SK-N-SH treated with all-trans-retinoic acid at 6 μM for 48 hours (cell line): ENCODE measurements around the gene FBXO8.

Source experiments
- ATAC-seq: fragments of 200-7000 bp; cut with Tn5 transposase; 3 replicates; pipeline ENCODE4 v1.9.1; 2020; ENCODE audit warnings: mild to moderate bottlenecking, moderate library complexity
- BACH2 ChIP-seq: fragments of 250-450 bp; sonication (Bioruptor Pico); IDR thresholded peaks from 2 replicates; pipeline ENCODE4 v1.9.0; 2021; ENCODE audit warnings: mild to moderate bottlenecking, borderline replicate concordance
- CREB5 ChIP-seq: fragments of 250-450 bp; sonication (Bioruptor Pico); IDR thresholded peaks from 2 replicates; pipeline ENCODE4 v1.5.1; 2020; ENCODE audit warnings: low read depth, mild to moderate bottlenecking, moderate library complexity
- CSDC2 ChIP-seq: fragments of 250-450 bp; sonication (Bioruptor Pico); IDR thresholded peaks from 2 replicates; pipeline ENCODE4 v1.5.0; 2020; ENCODE audit warnings: mild to moderate bottlenecking, moderate library complexity
- CSRNP3 ChIP-seq: fragments of 250-450 bp; sonication (Bioruptor Pico); IDR thresholded peaks from 2 replicates; pipeline ENCODE4 v1.5.1; 2021; ENCODE audit warnings: mild to moderate bottlenecking, moderate library complexity
- ESRRG ChIP-seq: fragments of 250-450 bp; sonication (Bioruptor Pico); IDR thresholded peaks from 2 replicates; pipeline ENCODE4 v1.6.1; 2021; ENCODE audit warnings: mild to moderate bottlenecking
- GLIS3 ChIP-seq: fragments of 250-450 bp; sonication (Bioruptor Pico); IDR thresholded peaks from 2 replicates; pipeline ENCODE4 v1.5.0; 2020; ENCODE audit warnings: mild to moderate bottlenecking, moderate library complexity
- ISL1 ChIP-seq: fragments of 250-450 bp; sonication (Bioruptor Pico); IDR thresholded peaks from 2 replicates; pipeline ENCODE4 v2.1.2; 2022; ENCODE audit warnings: mild to moderate bottlenecking, moderate library complexity
- OSR1 ChIP-seq: fragments of 250-450 bp; sonication (Bioruptor Pico); IDR thresholded peaks from 2 replicates; pipeline ENCODE4 v1.8.0; 2022; ENCODE audit warnings: moderate library complexity, mild to moderate bottlenecking, inconsistent platforms
- PATZ1 ChIP-seq: fragments of 250-450 bp; sonication (Bioruptor Pico); IDR thresholded peaks from 2 replicates; pipeline ENCODE4 v1.8.0; 2020; ENCODE audit warnings: mild to moderate bottlenecking, moderate library complexity, borderline replicate concordance
- POU6F1 ChIP-seq: fragments of 250-450 bp; sonication (Bioruptor Pico); IDR thresholded peaks from 2 replicates; pipeline ENCODE4 v1.8.0; 2021; ENCODE audit warnings: low read depth, mild to moderate bottlenecking, moderate library complexity, borderline replicate concordance
- PPARA ChIP-seq: fragments of 250-450 bp; sonication (Bioruptor Pico); IDR thresholded peaks from 2 replicates; pipeline ENCODE4 v1.5.0; 2020; ENCODE audit warnings: mild to moderate bottlenecking, borderline replicate concordance
- TCF4 ChIP-seq: fragments of 250-450 bp; sonication (Bioruptor Pico); IDR thresholded peaks from 2 replicates; pipeline ENCODE4 v1.8.0; 2021; ENCODE audit warnings: mild to moderate bottlenecking, moderate library complexity, borderline replicate concordance
- TOX ChIP-seq: fragments of 250-450 bp; sonication (Bioruptor Pico); IDR thresholded peaks from 2 replicates; pipeline ENCODE4 v1.8.0; 2021; ENCODE audit warnings: mild to moderate bottlenecking, moderate library complexity, borderline replicate concordance
- TSHZ2 ChIP-seq: fragments of 250-450 bp; sonication (Bioruptor Pico); IDR thresholded peaks from 2 replicates; pipeline ENCODE4 v1.5.0; 2020; ENCODE audit warnings: mild to moderate bottlenecking, moderate library complexity
- ZC3H10 ChIP-seq: fragments of 250-450 bp; sonication (Bioruptor Pico); IDR thresholded peaks from 2 replicates; pipeline ENCODE4 v1.5.1; 2021; ENCODE audit warnings: mild to moderate bottlenecking, moderate library complexity
- ZFP30 ChIP-seq: fragments of 450-650 bp; formaldehyde crosslinking; IDR thresholded peaks from 2 replicates; pipeline ENCODE4 v1.5.0; 2022; ENCODE audit warnings: mild to moderate bottlenecking, moderate library complexity
- ZNF565 ChIP-seq: fragments of 450-650 bp; formaldehyde crosslinking; conservative IDR thresholded peaks from 2 replicates; pipeline ENCODE4 v1.5.0; 2020; ENCODE audit warnings: low read depth, mild to moderate bottlenecking, moderate library complexity
- ZNF70 ChIP-seq: fragments of 450-650 bp; formaldehyde crosslinking; IDR thresholded peaks from 2 replicates; pipeline ENCODE4 v1.5.0; 2020; ENCODE audit warnings: mild to moderate bottlenecking, moderate library complexity
- ZNF8 ChIP-seq: fragments of 450-650 bp; formaldehyde crosslinking; IDR thresholded peaks from 2 replicates; pipeline ENCODE4 v1.5.0; 2020; ENCODE audit warnings: mild to moderate bottlenecking, moderate library complexity

Gene FBXO8

GRCh38 chr4:174281901-174282300 is 1.6 kb downstream of the FBXO8 start:
- no peak for TF ChIP-seq ZFP30 (CRISPR knock-in tag)
- no peak for ATAC-seq

- no peak for ATAC-seq
- TF ChIP-seq POU6F1 (CRISPR knock-in tag), result no peak
- TF ChIP-seq ISL1 (CRISPR knock-in tag), result no peak
- no peak for TF ChIP-seq CSDC2 (CRISPR knock-in tag)
- no peak for TF ChIP-seq PATZ1 (CRISPR knock-in tag)
- TF ChIP-seq OSR1 (CRISPR knock-in tag), result no peak
- no peak for TF ChIP-seq TOX
- TF ChIP-seq, all 23 proteins: peak for 0
Measured at GRCh38 chr4:174281182-174281737, 2.2 kb downstream of the FBXO8 start.

- no peak for ATAC-seq
- TF ChIP-seq CREB5 (CRISPR knock-in tag) (no peak), CSDC2 (CRISPR knock-in tag) (no peak), BACH2 (no peak), GLIS3 (CRISPR knock-in tag) (no peak), ZNF565 (CRISPR knock-in tag) (no peak), ZNF70 (CRISPR knock-in tag) (no peak), PATZ1 (CRISPR knock-in tag) (no peak), ZC3H10 (no peak), OSR1 (CRISPR knock-in tag) (no peak), ZNF8 (no peak), PPARA (CRISPR knock-in tag) (no peak), TOX (no peak)
- TF ChIP-seq, all 23 proteins: peak for 0
Measured at GRCh38 chr4:174279433-174280155, 3.9 kb downstream of the FBXO8 start.

GRCh38 chr4:174278467-174278866 is 5.0 kb downstream of the FBXO8 start:
- no peak for ATAC-seq
- TF ChIP-seq ZC3H10 (no peak), ZNF565 (CRISPR knock-in tag) (no peak), TSHZ2 (CRISPR knock-in tag) (no peak), ESRRG (CRISPR knock-in tag) (no peak), ZNF8 (no peak), OSR1 (CRISPR knock-in tag) (no peak), GLIS3 (CRISPR knock-in tag) (no peak), ISL1 (CRISPR knock-in tag) (no peak), CSDC2 (CRISPR knock-in tag) (no peak), PATZ1 (CRISPR knock-in tag) (no peak), TCF4 (CRISPR knock-in tag) (no peak), POU6F1 (CRISPR knock-in tag) (no peak), PPARA (CRISPR knock-in tag) (no peak), CSRNP3 (no peak)
